ENCODE measurements around the gene SMIM44.

Gene SMIM44

DNA sequence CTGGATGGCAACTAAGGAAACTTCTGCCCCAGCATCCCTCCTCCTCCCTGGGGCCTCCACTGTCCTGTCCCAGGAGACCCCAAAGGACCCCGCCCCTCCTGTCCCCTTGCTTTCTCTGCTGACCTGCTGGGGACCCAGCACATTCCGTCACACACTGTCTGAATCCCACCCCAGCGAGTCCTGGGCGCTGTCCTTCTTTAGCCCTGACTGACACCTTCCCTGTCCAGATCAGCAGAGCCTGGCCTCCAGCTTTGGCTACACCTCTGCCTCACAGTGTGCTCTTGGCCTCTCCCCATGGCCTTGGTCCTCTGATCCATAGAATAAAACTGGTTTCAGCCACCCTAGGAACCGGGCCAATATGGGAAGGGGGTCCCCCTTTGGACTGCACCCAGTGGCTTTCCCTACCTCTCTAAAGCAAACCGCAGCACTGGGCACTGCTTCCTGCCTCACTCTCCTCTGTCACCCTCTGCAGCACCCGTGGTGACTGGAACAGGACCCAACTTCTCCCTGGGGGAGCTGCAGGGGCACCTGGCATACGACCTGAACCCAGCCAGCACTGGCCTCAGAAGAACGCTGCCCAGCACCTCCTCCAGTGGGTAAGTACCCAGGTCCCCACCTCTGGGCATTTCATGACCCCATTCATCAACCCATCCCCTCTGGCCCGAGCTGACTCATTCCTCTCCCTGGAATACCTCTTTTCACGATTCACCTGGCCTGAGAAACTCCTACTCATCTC lies 49.3 kb downstream of the SMIM44 start:
- no peak for DNase-seq

- DNase-seq: no peak
Measured at GRCh38 chr19:3433313-3433712, 49.9 kb downstream of the SMIM44 start.

Measured in hematopoietic multipotent progenitor cell treated with erythropoietin and hydrocortisone succinate and interleukin-3 and kit ligand, for 6 days (in vitro differentiated cells).